Measurements from ENCODE around the gene EFCAB10.

DNA sequence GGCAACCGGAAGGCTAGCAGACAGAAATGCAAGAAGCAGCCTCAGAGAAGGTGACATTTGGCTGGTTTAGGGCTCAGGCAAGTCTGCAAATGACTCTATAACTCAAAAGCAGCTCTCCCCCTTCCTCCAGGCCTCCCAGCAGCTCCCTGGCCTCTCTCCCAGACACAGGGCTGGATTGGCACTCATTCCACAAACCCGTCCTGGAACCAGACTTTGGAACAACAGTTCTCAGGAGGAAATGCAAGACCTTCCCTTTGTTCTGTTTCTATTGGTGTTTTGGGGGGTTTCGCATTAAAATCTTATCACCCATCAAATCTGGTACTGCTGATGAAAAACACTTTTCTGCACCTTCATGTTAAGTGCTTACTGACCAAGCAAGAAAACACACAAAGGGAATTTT, 40.3 kb upstream of the EFCAB10 start:
- TF ChIP-seq, protein P1, sequence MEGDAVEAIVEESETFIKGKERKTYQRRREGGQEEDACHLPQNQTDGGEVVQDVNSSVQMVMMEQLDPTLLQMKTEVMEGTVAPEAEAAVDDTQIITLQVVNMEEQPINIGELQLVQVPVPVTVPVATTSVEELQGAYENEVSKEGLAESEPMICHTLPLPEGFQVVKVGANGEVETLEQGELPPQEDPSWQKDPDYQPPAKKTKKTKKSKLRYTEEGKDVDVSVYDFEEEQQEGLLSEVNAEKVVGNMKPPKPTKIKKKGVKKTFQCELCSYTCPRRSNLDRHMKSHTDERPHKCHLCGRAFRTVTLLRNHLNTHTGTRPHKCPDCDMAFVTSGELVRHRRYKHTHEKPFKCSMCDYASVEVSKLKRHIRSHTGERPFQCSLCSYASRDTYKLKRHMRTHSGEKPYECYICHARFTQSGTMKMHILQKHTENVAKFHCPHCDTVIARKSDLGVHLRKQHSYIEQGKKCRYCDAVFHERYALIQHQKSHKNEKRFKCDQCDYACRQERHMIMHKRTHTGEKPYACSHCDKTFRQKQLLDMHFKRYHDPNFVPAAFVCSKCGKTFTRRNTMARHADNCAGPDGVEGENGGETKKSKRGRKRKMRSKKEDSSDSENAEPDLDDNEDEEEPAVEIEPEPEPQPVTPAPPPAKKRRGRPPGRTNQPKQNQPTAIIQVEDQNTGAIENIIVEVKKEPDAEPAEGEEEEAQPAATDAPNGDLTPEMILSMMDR (IDR thresholded peaks at IDR 0.05): no peak
- no peak for TF ChIP-seq KDM1A (IDR thresholded peaks at IDR 0.05; ENCODE audit: low read depth)
- TF ChIP-seq POLR2A (IDR thresholded peaks at IDR 0.05; ENCODE audit: low read length): no peak

Data from A549 (cell line).